Mesendoderm (in vitro differentiated cells): ENCODE measurements around the gene SPATA33.

Source experiments
- DNase-seq: peaks from one replicate; pipeline ENCODE4 v3.0.0; 2013
- H2AK5ac ChIP-seq: 2 replicates; pipeline ENCODE4 v1.6.1; 2013; ENCODE audit warnings: low read length, inconsistent platforms
- H2BK120ac ChIP-seq: 2 replicates; pipeline ENCODE4 v1.6.1; 2013; ENCODE audit warnings: low read depth, mild to moderate bottlenecking, low read length, moderate library complexity, mixed read lengths
- H2BK15ac ChIP-seq: replicated peaks from 2 replicates; pipeline ENCODE4 v1.6.1; 2013; ENCODE audit warnings: low read depth, mild to moderate bottlenecking, moderate library complexity
- H2BK5ac ChIP-seq: 2 replicates; pipeline ENCODE4 v1.6.1; 2013; ENCODE audit warnings: low read length, inconsistent platforms
- H3K18ac ChIP-seq: 2 replicates; pipeline ENCODE4 v1.6.1; 2013; ENCODE audit warnings: mild to moderate bottlenecking, low read length, mixed read lengths
- H3K23ac ChIP-seq: one replicate; pipeline ENCODE4 v1.6.1; 2013; ENCODE audit warnings: low read length
- H3K27ac ChIP-seq: 2 replicates; pipeline ENCODE4 v1.5.1; 2013; ENCODE audit warnings: low read depth, mild to moderate bottlenecking, inconsistent platforms, low read length, moderate library complexity
- H3K27me3 ChIP-seq: 2 replicates; pipeline ENCODE4 v1.6.1; 2013; ENCODE audit warnings: low read length, control low read depth, mild to moderate bottlenecking, inconsistent platforms; ENCODE audit not compliant: insufficient read depth, poor library complexity
- H3K36me3 ChIP-seq: 2 replicates; pipeline ENCODE4 v1.6.1; 2013; ENCODE audit warnings: low read length, inconsistent platforms; ENCODE audit not compliant: control insufficient read depth, insufficient read depth
- H3K4ac ChIP-seq: one replicate; pipeline ENCODE4 v1.6.1; 2013; ENCODE audit warnings: low read depth, mild to moderate bottlenecking, low read length, moderate library complexity
- H3K4me1 ChIP-seq: 2 replicates; pipeline ENCODE4 v1.6.1; 2013; ENCODE audit warnings: low read depth, low read length, inconsistent platforms; ENCODE audit not compliant: control insufficient read depth
- H3K4me2 ChIP-seq: 2 replicates; pipeline ENCODE4 v1.6.1; 2013; ENCODE audit warnings: low read length
- H3K4me3 ChIP-seq: 2 replicates; pipeline ENCODE4 v1.5.1; 2013; ENCODE audit warnings: mild to moderate bottlenecking, low read length
- H3K56ac ChIP-seq: one replicate; pipeline ENCODE4 v1.6.1; 2013; ENCODE audit warnings: low read length
- H3K79me1 ChIP-seq: 2 replicates; pipeline ENCODE4 v1.6.1; 2013; ENCODE audit warnings: low read length, inconsistent platforms
- H3K79me2 ChIP-seq: 2 replicates; pipeline ENCODE4 v1.6.1; 2013; ENCODE audit warnings: mild to moderate bottlenecking, low read length; ENCODE audit not compliant: control insufficient read depth, insufficient read depth
- H3K9ac ChIP-seq: 2 replicates; pipeline ENCODE4 v1.6.1; 2013; ENCODE audit warnings: low read length, inconsistent platforms
- H4K5ac ChIP-seq: one replicate; pipeline ENCODE4 v1.6.1; 2013; ENCODE audit warnings: low read length
- H4K8ac ChIP-seq: one replicate; pipeline ENCODE4 v1.6.1; 2013; ENCODE audit warnings: low read depth, mild to moderate bottlenecking, control low read depth, low read length, moderate library complexity
- WGBS: extraction: QIAGEN DNeasy Blood & Tissue Kit; methylation state at CpG from one replicate; pipeline ENCODE4 v1.1.7; 2013; ENCODE audit warnings: low lambda C conversion rate, missing lambda C conversion rate; ENCODE audit not compliant: insufficient coverage; ENCODE audit errors: extremely low coverage; 5-methylcytosine and 5-hydroxymethylcytosine counted together

Gene SPATA33

GRCh38 chr16:89704281-89704680 is 46.6 kb downstream of the SPATA33 start:
- H3K79me1 ChIP-seq, result no peaks in the 10 kb centered on the region
- H3K9ac ChIP-seq, result no peak overlapping the region
- H3K18ac ChIP-seq, result no peak overlapping the region
- peaks cover 7% of the 10 kb centered on the region for H3K4me1 ChIP-seq
- no peak overlapping the region for H4K8ac ChIP-seq
- no peak overlapping the region for H3K4ac ChIP-seq
- no CpG with 5 or more reads among the region's 13 CpGs for WGBS
- no peak overlapping the region for H3K23ac ChIP-seq
- DNase-seq, result no peak
- no peak overlapping the region for H2BK120ac ChIP-seq
- no peak overlapping the region for H3K4me3 ChIP-seq
- H3K27me3 ChIP-seq, result no peaks in the 10 kb centered on the region
- H3K36me3 ChIP-seq, result no peaks in the 10 kb centered on the region
- H3K79me2 ChIP-seq, result no peaks in the 10 kb centered on the region
- H3K4me2 ChIP-seq, result no peak overlapping the region
- no peak overlapping the region for H2AK5ac ChIP-seq
- no peak overlapping the region for H4K5ac ChIP-seq
- H2BK5ac ChIP-seq, result no peak overlapping the region
- H3K56ac ChIP-seq, result no peak overlapping the region
- H2BK15ac ChIP-seq, result no peak overlapping the region
- no peak overlapping the region for H3K27ac ChIP-seq

GRCh38 chr16:89705006-89705405 is 47.4 kb downstream of the SPATA33 start:
- Histone ChIP-seq H3K4ac (no peak overlapping the region), H3K56ac (no peak overlapping the region), H3K36me3 (no peaks in the 10 kb centered on the region), H2BK15ac (no peak overlapping the region), H3K4me3 (no peak overlapping the region), H3K27me3 (no peaks in the 10 kb centered on the region), H3K79me2 (no peaks in the 10 kb centered on the region), H3K4me1 (peaks cover 5% of the 10 kb centered on the region), H3K9ac (no peak overlapping the region), H4K8ac (no peak overlapping the region), H2BK120ac (no peak overlapping the region), H3K23ac (no peak overlapping the region), H3K4me2 (no peak overlapping the region), H3K27ac (no peak overlapping the region), H4K5ac (no peak overlapping the region), H3K18ac (no peak overlapping the region), H2BK5ac (no peak overlapping the region), H3K79me1 (no peaks in the 10 kb centered on the region), H2AK5ac (no peak overlapping the region)
- DNase-seq, result no peak
- WGBS, result no CpG with 5 or more reads among the region's 15 CpGs

DNA sequence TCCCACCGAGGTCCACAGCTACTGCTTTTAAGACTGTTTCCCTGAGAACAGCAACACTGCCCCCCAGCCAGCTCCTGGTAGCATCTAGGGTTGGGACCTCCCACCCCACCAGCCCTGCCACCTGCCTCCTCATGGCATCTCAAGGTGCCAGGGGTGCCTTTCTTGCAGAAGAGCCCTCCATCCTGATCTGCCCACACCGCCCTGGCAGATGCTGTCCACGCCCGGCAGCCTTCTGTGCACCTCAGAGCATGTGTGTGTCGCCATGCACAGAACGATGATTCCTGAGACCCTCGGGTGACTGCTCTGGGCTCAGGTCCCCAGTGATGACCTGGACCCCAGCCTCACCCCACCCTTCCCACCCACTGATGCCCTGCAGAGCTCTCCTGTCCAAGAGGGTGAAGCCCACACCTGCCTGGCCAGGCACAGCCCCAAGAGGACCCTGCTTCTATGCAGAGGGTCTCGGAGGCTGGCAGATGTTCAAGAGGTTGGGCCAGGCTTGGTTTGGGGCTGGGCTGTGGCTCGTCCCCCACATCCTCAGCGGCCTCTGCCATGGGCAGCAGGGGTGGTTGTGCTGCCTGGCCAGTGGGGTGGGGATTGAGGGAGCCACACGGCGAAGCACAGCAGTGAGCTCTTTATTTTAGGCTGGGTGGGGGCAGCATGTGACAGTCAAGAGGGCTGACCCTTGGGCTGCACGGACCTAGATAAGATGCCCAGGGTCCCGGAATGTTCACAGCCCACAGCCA is 49.1 kb downstream of the SPATA33 start:
- H3K18ac ChIP-seq, result no peak overlapping the region
- H3K4me1 ChIP-seq, result no peaks in the 10 kb centered on the region
- H4K5ac ChIP-seq, result no peak overlapping the region
- WGBS, result no CpG with 5 or more reads among the region's 14 CpGs
- H2BK120ac ChIP-seq, result no peak overlapping the region
- H2AK5ac ChIP-seq, result no peak overlapping the region
- H3K27ac ChIP-seq, result no peak overlapping the region
- no peaks in the 10 kb centered on the region for H3K27me3 ChIP-seq
- no peak overlapping the region for H3K4ac ChIP-seq
- DNase-seq, result no peak
- no peak overlapping the region for H4K8ac ChIP-seq
- no peak overlapping the region for H2BK15ac ChIP-seq
- no peak overlapping the region for H3K4me3 ChIP-seq
- no peak overlapping the region for H2BK5ac ChIP-seq
- no peaks in the 10 kb centered on the region for H3K79me2 ChIP-seq
- no peak overlapping the region for H3K4me2 ChIP-seq
- H3K36me3 ChIP-seq, result no peaks in the 10 kb centered on the region
- H3K23ac ChIP-seq, result no peak overlapping the region
- no peak overlapping the region for H3K9ac ChIP-seq
- peak overlapping the region; percentile 49 for H3K56ac ChIP-seq
- no peaks in the 10 kb centered on the region for H3K79me1 ChIP-seq

- no peaks in the 10 kb centered on the region for H3K27me3 ChIP-seq
- no peak overlapping the region for H3K27ac ChIP-seq
- H3K4ac ChIP-seq, result no peak overlapping the region
- no peak overlapping the region for H3K56ac ChIP-seq
- H3K9ac ChIP-seq, result no peak overlapping the region
- H3K36me3 ChIP-seq, result no peaks in the 10 kb centered on the region
- H2BK15ac ChIP-seq, result no peak overlapping the region
- no peak overlapping the region for H4K5ac ChIP-seq
- no peak overlapping the region for H4K8ac ChIP-seq
- no peak overlapping the region for H3K4me2 ChIP-seq
- no peaks in the 10 kb centered on the region for H3K79me2 ChIP-seq
- H3K18ac ChIP-seq, result no peak overlapping the region
- no peak overlapping the region for H2BK120ac ChIP-seq
- no peak overlapping the region for H3K4me3 ChIP-seq
- no peaks in the 10 kb centered on the region for H3K79me1 ChIP-seq
- no peak for DNase-seq
- no CpG with 5 or more reads among the region's 9 CpGs for WGBS
- no peak overlapping the region for H2AK5ac ChIP-seq
- H3K4me1 ChIP-seq, result no peaks in the 10 kb centered on the region
- H3K23ac ChIP-seq, result no peak overlapping the region
- no peak overlapping the region for H2BK5ac ChIP-seq
These were observed 50.1 kb downstream of the SPATA33 start for GRCh38 chr16:89707695-89708094.

GRCh38 chr16:89708481-89708931 is 50.9 kb downstream of the SPATA33 start:
- Histone ChIP-seq H3K4me2 (no peak overlapping the region), H3K27ac (no peak overlapping the region), H2AK5ac (no peak overlapping the region), H3K56ac (no peak overlapping the region), H3K4me3 (no peak overlapping the region), H2BK5ac (no peak overlapping the region), H3K18ac (no peak overlapping the region), H4K8ac (no peak overlapping the region), H3K9ac (no peak overlapping the region), H4K5ac (no peak overlapping the region), H3K4me1 (no peaks in the 10 kb centered on the region), H3K79me1 (no peaks in the 10 kb centered on the region), H3K23ac (no peak overlapping the region), H3K79me2 (no peaks in the 10 kb centered on the region), H3K4ac (no peak overlapping the region), H3K27me3 (no peaks in the 10 kb centered on the region), H3K36me3 (no peaks in the 10 kb centered on the region), H2BK120ac (no peak overlapping the region), H2BK15ac (no peak overlapping the region)
- no CpG with 5 or more reads among the region's 19 CpGs for WGBS
- no peak for DNase-seq

DNA sequence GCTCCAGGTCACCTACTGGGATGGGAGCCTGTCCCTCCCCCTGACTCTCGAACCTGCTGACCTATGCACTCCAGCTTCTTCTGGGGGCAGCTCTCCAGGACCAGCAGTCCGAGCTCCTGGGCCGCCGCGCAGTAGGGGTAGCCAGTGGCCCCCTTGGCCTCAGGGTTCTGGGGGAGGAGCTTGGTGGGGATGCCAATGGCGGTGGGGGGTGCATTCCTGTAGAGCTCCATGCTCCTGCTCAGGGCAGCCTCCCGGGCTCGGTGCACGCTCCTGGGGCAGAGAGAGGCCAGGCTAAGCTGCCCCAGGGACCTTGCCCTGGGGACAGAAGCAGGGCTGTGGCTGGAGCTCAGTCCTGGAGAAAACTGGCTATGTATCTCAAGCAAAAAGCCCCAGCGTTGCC is 51.5 kb downstream of the SPATA33 start:
- H2AK5ac ChIP-seq, result no peak overlapping the region
- H2BK5ac ChIP-seq, result no peak overlapping the region
- no peak overlapping the region for H3K9ac ChIP-seq
- H3K18ac ChIP-seq, result no peak overlapping the region
- H2BK15ac ChIP-seq, result no peak overlapping the region
- no peak overlapping the region for H3K23ac ChIP-seq
- peak; percentile 56 for DNase-seq
- no peak overlapping the region for H3K56ac ChIP-seq
- no peaks in the 10 kb centered on the region for H3K79me2 ChIP-seq
- no peaks in the 10 kb centered on the region for H3K4me1 ChIP-seq
- H3K36me3 ChIP-seq, result no peaks in the 10 kb centered on the region
- H3K4me2 ChIP-seq, result no peak overlapping the region
- no peak overlapping the region for H2BK120ac ChIP-seq
- no peaks in the 10 kb centered on the region for H3K27me3 ChIP-seq
- no peak overlapping the region for H4K8ac ChIP-seq
- no peaks in the 10 kb centered on the region for H3K79me1 ChIP-seq
- no peak overlapping the region for H4K5ac ChIP-seq
- H3K4me3 ChIP-seq, result no peak overlapping the region
- no peak overlapping the region for H3K27ac ChIP-seq
- H3K4ac ChIP-seq, result no peak overlapping the region
- WGBS, result no CpG with 5 or more reads among the region's 10 CpGs
